GM18517 (cell line): ENCODE data around the gene SEPTIN12.

Experiments
- ATAC-seq: cut with Tn5 transposase; IDR thresholded peaks from one replicate; pipeline ENCODE4 v1.9.1; 2021; ENCODE audit warnings: mild to moderate bottlenecking, moderate library complexity; ENCODE audit not compliant: unreplicated experiment

Gene SEPTIN12

DNA sequence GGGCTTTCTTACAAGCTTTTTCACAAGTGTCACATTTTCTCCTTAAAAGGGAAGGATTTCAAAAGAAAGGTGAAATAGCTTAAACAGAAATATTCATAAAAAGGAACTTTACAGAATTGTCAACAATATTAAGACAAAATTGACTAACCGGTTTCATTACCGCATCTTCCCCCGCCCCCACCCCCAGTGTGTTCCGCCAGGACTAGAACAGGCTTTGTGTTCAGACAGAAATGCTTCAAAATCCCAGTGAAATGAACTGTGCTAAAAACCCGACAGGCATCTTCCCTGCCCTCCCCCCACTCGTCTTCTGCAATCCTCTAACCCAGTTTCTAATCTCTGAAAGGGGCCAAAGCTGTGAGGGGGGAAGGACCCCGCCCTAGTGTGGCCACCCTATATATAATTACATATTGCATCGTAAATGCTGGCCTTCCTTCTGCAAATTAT, 15.3 kb upstream of the SEPTIN12 start:
- ATAC-seq: no peak

DNA sequence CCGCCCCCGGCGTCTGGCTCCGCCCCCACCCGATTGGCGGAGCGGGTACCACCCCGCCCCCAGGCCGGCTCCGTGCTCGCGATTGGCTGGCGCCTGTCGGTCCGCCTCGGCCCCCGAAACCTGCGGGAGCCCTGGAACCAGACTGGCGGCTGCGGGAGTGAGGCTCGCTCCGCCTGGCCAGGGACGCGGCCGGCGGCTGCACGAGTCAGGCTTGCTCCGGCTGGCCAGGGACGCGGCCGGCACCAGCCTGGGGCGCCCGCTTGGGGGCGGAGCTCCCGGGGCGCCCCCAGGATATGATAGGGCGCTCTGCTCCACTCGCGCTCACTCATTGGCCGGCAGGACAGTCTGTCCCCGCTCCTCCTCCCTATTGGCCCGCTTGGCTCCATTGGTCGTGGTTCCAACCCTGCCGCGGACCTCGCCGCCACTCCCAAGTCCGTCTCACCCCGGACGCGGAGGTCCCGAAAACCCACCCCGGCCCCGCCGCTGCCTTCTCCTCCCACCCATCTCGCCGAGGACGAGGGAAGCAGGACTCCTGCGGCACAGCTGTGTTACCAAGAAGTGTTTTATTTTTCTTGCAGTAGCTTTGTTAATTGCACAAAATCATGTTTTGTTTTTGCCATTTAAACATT, 14.6 kb upstream of the SEPTIN12 start:
- peak; percentile 90 for ATAC-seq

DNA sequence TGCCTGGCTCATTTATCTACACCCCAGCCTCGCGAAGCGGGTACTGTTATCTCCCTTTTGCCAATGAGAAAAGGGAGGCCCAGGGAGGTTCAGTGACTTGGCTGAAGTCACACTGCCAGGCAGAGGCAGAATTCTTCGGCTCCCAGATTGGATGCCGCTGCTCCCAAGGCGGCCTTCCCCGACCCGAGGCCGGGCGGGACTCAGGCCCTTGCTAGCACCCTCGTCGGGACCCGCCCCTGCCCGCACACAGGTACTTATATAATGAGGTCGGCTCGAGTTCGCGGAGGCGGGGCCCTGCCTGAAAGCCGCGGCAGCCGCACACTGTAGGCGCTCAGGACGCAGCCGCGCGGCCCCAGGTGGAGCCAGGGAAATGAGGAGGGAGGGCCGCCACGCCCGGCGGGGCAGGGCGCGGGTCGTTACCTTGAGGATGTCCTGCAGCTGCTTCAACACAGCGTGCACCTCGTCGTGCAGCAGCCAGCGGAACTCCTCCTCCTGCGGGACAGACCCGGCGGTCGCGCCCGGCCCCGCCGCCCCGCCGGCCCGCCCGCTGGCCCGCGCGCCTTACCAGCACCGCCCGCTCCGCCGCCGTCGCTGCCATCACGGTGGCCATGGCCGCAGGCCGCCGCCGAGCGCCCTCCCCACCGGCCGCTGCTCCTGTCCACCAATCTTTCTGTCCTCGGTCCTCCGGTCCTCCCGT, 14.0 kb upstream of the SEPTIN12 start, which contains the start of gene ROGDI:
Gene ROGDI (minus strand): TSS at position 672 of the 697 bp plus-strand sequence. CDS start 62 bp downstream, at position 610.
- peak; percentile 40 for ATAC-seq

DNA sequence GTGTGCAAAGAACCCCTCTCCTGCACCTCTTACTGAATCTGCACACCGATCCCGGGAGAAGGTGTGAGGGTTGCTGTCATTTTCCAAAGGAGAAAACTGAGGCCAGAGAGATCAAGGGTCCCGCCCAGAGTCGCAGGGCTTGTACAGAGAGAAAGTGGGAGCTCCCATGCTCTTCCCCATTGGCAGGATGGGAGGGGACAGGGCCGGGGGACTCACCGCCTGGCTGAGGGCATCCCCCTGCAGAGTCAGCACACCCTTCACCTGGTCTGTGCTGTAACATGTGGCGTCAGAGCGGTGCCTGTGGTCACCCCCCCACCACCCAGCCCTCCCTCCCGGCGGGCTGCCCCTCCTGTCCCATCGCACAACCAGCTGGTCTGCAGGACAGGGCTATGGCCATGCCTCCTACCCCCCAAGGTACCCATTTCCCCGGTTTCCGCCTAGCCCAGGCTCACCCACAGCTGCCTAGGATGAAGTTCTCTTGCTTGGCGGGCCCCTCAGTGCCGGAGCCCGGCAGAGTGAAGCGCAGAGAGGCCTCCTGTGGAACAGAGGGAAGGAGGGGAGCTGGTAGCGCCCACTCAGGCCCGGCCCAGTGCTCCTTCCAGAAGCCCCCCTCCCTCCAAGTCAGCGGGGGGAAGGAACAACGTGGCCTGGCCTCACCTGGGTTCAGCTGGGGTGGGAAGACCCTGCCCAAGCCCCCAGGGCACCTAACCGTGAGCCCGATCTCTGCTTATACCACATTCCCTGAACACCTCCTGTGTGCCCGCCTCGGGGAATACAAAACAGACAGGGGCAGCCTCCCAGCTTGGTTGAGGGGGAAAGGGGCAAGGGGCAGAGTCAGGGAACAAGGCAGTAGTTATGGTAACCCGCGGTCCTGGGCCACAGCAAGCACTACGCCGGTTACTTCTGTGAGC, 13.2 kb upstream of the SEPTIN12 start:
- ATAC-seq: no peak

DNA sequence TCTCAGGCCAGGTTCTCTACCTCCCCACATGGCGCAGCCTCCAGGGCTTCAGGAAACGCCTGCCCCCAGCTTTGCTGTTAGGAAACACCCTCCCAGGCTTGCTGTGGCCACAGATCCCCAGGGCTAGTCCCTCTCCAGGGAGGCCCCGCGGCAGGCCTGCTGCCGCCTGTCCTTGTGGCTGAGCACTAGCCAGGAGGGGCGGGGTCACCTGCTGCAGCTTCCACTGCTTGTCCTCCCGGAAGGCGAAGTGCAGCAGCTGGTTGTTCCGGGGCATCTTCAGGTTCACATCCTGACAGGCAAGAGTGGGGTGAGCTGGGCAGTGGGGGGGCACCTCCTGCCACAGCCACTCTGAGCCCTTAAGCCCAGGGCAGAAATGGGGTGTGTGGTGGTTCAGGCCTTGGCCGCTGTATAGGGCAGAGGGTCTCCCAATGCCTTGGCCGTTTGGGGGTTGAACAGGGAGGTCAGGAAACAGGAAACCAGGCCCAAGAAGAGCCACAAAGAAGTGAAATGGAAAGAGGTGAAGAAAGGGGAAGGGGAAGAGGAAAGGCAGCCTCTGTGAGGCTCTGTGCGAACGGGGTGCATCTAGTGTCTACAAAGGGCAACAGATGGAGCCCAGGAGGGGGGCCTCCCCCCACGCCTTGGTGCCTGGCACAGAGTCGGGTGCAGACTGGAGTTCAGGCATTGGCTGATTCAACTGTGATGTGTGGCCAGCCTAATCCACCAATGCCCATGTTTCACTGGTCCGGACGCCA, 12.3 kb upstream of the SEPTIN12 start:
- no peak for ATAC-seq

DNA sequence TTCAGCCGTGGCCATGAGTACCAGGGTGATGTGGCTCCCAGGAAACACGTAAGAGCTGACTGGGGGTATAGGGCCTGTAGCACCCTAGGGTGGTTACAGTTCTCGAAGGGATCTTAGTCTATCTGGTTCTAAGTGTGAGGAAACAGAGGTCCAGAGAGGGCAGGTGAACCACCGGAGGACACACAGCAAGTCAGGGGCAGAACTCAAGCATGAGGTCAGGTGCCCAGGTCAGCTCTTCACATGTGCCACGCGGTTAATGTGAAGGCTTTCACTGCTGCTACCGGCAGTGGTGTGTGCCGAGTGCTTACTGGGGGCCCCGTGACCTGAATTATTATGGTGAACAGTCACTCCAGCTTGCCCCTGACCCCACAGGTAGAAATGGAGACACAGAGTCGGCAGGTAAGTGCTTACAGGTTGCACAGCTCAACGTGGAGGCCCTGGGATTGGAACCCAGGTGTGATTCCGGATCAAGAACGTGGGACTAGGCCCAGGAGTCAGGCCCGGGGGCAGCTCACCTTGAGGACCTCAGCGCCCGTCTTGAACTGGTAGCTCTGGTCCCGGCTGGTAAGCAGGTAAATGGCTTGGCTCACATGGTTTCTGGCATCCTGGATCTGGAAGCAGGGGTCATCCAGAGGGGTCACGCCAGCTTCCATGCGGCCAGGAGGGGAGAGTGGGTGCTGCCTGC, 11.2 kb upstream of the SEPTIN12 start:
- no peak for ATAC-seq

DNA sequence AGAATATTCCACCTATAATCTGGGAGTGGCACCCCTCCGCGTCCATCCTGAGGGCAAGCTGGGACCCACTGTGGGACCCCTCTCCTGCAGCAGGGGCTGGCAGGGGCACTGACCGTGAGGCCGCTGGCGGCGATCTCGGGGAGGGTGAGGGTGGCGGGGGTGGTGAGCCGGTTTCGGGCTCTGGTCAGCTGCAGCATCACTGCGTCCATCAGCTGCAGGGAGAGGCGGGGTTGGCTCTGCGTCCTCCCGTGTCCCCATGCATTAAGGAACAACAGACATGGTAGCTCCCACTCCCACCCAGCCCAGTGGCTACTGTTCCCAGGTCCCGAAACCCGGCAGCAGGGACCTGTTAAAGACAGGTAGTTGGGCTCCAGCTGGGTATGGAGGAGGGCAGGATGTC, 10.3 kb upstream of the SEPTIN12 start:
- no peak for ATAC-seq

DNA sequence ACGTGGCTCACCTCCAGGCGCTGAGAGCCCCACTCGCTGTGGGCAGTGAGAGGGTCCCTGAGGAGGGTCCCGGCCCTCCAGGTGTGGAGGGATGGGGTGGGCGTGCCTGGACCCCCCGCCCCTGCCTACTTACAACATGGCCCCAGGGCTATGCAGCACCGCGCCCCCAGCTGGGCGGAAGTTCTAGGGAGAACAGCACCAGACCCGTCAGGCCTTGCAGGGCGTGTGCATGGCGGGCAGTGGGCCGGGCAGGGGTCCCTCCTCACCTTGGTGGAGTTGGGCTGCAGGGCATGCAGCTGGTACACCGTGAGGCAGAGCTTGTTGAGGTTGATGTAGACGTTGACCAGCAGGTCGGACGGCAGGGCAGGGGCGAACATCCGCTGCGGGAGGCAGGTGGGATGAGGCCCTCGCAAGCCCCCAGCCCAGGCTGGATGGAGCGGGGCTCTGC, 9.7 kb upstream of the SEPTIN12 start:
- ATAC-seq: no peak

DNA sequence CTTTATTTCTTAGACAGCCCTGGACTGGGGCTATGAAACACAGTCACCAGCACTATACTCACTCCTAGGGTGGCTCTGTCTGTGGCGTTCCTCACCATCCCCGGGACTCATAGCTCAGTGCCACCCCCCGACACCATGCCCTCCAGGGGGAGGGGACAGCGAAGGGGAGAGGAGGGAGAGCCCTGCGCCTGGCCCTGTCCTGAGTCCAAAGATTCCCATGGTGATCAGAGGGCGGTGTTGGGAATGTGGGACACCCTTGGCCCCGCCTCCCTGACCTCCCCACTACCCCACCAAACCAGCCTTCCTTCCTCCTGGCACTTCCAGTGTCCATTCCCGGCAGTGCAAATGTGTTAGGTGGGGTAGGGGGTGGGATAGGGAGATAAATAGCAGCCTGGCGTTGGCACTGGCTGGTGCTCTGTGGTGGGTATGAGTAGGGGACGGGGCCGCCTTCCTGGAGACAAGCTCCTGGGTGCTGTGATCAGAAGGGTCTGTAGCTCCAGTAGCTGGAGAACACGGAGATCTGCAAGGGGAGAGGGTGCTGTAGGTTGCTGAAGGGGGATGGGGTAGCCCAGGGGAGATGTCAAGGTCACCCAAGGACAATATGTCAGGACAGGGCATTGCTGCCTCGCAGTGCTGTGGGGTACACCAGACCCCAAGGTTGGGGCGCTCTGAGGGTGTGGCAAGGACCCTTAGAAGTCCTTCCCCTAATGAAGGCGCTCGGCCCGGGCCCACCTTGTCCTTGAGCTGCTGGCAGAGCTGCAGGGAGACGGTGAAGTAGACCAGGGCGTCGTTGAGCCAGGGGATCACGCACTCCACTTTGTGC, 9.0 kb upstream of the SEPTIN12 start:
- no peak for ATAC-seq

DNA sequence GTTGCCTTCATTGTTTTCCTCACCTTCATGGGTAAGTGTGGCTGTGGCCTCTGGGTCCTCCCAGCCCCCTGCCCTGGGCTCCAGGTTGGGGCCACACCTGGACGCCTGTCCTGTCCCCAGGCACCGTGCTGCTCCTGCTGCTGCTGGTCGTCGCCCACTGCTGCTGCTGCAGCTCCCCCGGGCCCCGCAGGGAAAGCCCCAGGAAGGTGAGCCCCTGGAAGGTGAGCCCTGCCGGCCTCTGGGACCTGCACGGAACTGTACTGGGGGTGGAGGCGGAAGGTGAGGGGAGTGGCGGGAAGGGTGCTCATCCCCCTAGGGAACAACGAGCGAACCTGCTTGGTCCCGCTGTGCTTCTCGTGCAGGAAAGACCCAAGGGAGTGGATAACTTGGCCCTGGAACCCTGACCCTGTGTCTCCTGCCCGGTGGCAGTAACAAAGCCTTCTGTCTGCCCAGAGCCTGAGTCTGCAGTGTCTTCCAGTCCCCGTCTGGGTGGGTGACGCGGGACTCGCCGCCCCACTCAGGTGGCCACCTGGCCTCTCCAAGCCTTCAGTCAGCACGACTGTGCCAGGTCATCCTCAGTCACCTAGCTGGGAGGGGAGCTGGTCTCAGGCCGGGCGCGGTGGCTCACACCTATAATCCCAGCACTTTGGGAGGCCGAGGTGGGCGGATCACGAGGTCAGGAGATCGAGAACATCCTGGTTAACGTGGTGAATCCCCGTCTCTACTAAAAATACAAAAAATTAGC, 7.9 kb upstream of the SEPTIN12 start:
- no peak for ATAC-seq

DNA sequence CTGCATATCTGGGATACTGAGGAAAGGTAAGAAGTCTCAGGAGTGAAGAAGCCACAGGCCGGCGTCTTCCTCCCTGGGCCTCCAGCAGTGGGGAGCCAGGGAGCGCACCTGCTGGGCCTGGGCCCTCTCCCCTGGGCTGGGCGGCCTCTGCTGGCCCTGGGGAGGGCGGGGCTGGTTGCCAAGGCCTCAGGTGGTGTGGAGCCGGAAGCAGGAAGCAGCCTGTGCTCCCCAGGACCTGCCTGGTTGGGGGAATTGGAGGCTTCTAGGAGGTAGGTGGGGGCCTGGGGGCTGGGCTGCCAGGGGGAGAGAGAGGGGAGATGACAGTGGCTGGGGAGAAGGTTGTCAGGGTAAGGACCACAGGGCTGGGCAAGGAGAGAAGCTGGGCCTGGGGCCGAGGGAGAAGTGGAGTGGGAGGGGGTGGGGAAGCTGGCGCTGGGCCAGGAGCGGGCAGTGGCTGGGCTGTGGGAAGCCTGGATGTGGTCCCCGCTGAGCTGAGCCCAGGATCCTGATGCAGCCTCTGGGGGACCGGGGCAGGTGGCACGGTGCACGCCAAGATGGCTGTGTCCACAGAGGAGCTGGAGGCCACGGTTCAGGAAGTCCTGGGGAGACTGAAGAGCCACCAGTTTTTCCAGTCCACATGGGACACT, 7.2 kb upstream of the SEPTIN12 start, which contains the start of gene SMIM22:
Gene SMIM22 (plus strand): TSS at position 189 of the 647 bp plus-strand sequence. CDS start 366 bp downstream, at position 555.
- ATAC-seq: no peak

DNA sequence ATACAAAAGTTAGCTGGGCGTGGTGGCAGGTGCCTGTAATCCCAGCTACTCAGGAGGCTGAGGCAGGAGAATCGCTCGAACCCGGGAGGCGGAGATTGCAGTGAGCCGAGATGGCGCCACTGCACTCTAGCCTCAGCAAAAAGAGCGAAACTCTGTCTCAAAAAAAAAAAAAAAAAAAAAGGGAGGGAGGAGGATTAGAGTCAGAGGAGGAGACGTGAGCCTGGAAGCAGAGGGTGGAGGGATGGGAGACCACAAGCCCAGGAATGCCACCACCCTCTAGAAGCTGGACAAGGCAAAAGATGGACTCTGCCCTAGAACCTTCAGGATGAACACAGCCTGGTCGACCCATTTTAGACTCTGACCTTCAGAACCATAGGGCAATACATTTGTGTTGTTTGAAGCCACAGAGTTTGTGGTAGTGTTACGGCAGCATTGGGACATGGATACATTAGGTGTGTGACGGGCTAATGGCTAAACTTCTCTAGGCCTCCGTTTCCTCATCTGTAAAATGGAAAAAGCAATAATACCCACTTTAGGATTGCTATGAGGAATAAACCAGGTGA, 4.9 kb upstream of the SEPTIN12 start:
- ATAC-seq: no peak

DNA sequence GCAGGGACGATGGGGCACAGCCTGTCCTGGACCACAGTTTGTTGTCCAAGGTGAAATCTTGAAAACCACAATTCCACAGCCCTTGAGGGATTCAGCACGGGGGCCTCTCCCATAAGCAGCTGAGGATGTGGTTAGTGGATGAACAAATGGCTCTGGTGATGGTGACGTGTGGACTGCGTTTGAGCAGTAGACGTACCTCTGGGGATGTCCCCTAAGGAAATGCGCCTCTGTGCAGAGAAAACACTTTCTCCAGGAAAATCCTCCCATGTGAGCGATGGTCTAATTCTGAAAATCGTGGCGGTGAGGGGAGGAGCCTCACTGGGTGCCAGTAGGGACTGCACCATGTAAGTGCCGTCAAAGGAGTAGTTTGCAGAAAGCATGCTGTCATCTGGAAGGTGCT, 2.7 kb upstream of the SEPTIN12 start:
- no peak for ATAC-seq

DNA sequence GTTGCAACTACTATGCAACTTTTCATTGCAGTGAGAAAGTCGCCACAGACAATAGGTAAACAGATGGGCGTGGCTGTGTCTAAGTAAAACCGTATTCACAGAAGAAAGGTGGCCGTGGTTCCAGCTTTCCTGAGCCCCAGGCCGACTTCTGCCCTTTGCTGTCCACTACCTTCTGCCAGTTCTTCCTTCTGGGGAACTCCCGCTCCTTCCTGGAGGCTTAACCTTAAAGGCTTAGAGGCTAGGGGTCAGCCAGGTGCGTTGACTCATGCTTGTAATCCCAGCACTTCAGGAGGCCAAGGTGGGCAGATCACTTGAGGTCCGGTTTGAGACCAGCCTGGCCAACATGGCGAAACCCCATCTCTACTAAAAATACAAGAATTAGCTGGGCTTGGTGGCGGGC, 2.1 kb upstream of the SEPTIN12 start:
- ATAC-seq: no peak

DNA sequence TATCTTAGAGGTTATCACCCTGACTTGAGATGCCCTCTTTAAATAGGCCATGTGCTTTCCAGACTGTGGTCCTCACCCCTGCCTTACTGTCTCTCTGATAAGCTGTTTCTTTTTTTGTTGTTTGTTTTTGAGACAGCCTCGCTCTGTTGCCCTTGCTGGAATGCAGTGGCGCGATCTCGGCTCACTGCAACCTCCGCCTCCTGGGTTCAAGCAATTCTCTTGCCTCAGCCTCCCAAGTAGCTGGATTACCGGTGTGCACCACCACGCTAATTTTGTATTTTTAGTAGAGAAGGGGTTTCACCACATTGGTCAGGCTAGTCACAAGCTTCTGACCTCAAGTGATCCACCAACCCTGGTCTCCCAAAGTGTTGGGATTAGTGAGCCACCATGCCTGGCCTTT, 765 bp upstream of the SEPTIN12 start:
- no peak for ATAC-seq

DNA sequence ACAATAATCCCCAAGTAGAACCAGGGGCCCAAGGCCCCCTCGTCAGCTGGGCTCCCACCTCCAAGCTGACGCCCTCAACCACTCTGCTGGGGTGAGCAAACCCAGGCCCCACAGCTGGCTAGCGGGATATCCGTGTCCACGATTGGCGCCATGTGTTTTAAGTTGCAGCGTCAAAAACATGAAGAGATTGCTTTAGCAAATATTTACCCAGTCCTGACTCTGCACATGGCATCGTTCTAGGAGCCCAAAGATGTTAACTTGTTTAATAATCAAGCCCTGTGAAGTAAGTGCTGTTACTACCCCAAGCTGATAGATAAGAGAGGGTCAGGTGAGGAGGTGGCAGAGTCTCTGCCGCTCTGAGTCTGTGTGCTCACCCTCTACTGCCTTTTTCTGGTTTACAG, 344 bp upstream of the SEPTIN12 start:
- ATAC-seq: no peak

DNA sequence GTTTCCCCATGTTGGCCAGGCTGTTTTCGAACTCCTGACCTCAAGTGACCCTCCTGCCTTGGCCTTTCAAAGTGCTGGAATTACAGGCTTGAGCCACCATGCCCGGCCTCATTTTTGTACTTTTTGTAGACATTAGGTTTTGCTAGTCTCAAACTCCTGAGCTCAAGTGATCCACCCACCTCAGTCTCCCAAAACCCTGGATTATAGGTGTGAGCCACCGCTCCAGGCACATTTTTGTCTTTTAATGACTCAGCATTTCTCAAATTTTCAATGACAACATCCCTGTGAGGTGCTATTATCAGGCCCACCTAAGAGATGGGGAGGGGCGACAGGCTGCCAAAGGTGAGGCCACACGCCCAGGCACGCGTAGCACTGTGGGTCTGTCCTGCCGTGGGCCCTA, 1.1 kb downstream of the SEPTIN12 start:
- no peak for ATAC-seq
